Left lung (tissue), 10 donors: ENCODE data around the gene MAP2. TPM values are rescaled to one million over a fixed set of nuclear protein-coding genes. Genes with fewer than 3 reads are reported as not detected.
A peak's percentile ranks its signal among the peaks of the same experiment; 100 is the strongest.

ENCODE experiments used
- ATAC-seq: fragments of 200-7000 bp; cut with Tn5 transposase; one replicate; pipeline ENCODE4 v1.9.1; 2020; ENCODE audit warnings: moderate library complexity
- DNase-seq, 4 donors: peaks; one replicate each; pipeline ENCODE4 v3.0.0-alpha.2; 2013 to 2020
- H3K27ac ChIP-seq, 2 donors: fragments of 200-600 bp; sonication (generic) in 1 of 2; one replicate each; pipeline versions ENCODE4 v1.5.0 to v1.8.0; 2020 to 2021
- H3K27me3 ChIP-seq, 2 donors: fragments of 200-600 bp; sonication (generic) in 1 of 2; one replicate each; pipeline versions ENCODE4 v1.5.0 to v1.8.0; 2020 to 2021
- H3K36me3 ChIP-seq, 2 donors: fragments of 200-600 bp; sonication (generic) in 1 of 2; one replicate each; pipeline versions ENCODE4 v1.5.0 to v1.8.0; 2020 to 2021
- H3K4me1 ChIP-seq, 2 donors: fragments of 200-600 bp; one replicate each; pipeline ENCODE4 v1.8.0; 2021
- H3K4me3 ChIP-seq, 2 donors: fragments of 200-600 bp; sonication (generic) in 1 of 2; one replicate each; pipeline versions ENCODE4 v1.5.0 to v1.8.0; 2020 to 2021; ENCODE audit warnings: mild to moderate bottlenecking in 1 of 2
- H3K9me3 ChIP-seq, 2 donors: fragments of 200-600 bp; sonication (generic) in 1 of 2; one replicate each; pipeline versions ENCODE4 v1.5.0 to v1.8.0; 2020 to 2021
- intact Hi-C, 2 donors: fragments of 100-400 bp; cut with DNase I; formaldehyde crosslinking; loops; one replicate each; pipeline versions ENCODE4 v1.11.2 to v1.14.2; 2022
- polyA plus RNA-seq, 6 donors: library from polyadenylated mRNA; unstranded; fragments of 120-200 nt; gene quantifications; one replicate each; pipeline ENCODE4 v1.2.1, GENCODE V29; 2013; ENCODE audit not compliant: insufficient read length in 6 of 6
- total RNA-seq, 2 donors: library from RNA; stranded (reverse); fragmentation: NEBNext Ultra II Directional; extraction: Animal tissue kit (Norgen Biotek cat#: 25700); gene quantifications; one replicate each; pipeline ENCODE4 v1.2.1, GENCODE V29; 2021
- TF ChIP-seq, protein P1 (sequence below), 2 donors: fragments of 200-600 bp; sonication (generic) in 1 of 2; IDR thresholded peaks; one replicate each; pipeline versions ENCODE4 v1.5.0 to v1.8.0; 2021; ENCODE audit warnings: antibody characterized with exemption in 2 of 2
- donor health status: DM: no; HTN: yes; CAD: no.
- donor health status: DM: no; HTN: no; CAD: no.

Gene MAP2
- total and polyA plus RNA-seq, 8 donors: 8.5 to 67.1 (median 11.1) TPM

DNA sequence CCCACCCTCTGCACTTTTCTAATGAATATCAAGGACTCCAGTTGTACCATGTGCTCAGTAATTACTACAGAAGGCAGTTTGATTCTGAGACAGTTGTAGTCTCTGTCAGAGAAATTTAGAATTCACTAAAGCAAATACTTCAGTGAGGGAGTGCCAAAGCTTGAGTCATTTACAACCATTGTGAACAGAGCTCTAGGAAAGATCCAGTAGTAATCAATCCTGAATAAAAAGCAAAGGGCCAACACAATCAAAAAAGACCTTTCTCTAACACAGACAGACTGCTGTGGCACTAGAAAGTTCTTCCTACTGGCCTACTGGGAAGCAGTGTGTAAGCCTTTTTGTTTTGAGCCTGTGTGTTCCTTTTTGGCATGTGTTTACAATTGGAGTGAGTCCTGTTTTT lies 212.2 kb downstream of the MAP2 start:
- Histone ChIP-seq H3K27me3 (no peaks in the 10 kb centered on the region), H3K36me3 (no peaks in the 10 kb centered on the region), H3K9me3 (no peaks in the 10 kb centered on the region), H3K4me1 (no peaks in the 10 kb centered on the region), H3K27ac (no peak overlapping the region), H3K4me3 (no peak overlapping the region)
- no peak for DNase-seq
- TF ChIP-seq, protein P1, sequence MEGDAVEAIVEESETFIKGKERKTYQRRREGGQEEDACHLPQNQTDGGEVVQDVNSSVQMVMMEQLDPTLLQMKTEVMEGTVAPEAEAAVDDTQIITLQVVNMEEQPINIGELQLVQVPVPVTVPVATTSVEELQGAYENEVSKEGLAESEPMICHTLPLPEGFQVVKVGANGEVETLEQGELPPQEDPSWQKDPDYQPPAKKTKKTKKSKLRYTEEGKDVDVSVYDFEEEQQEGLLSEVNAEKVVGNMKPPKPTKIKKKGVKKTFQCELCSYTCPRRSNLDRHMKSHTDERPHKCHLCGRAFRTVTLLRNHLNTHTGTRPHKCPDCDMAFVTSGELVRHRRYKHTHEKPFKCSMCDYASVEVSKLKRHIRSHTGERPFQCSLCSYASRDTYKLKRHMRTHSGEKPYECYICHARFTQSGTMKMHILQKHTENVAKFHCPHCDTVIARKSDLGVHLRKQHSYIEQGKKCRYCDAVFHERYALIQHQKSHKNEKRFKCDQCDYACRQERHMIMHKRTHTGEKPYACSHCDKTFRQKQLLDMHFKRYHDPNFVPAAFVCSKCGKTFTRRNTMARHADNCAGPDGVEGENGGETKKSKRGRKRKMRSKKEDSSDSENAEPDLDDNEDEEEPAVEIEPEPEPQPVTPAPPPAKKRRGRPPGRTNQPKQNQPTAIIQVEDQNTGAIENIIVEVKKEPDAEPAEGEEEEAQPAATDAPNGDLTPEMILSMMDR (IDR thresholded peaks at IDR 0.05): no peak
- peak; percentile 39 for ATAC-seq
- intact Hi-C loops: no loop called here

DNA sequence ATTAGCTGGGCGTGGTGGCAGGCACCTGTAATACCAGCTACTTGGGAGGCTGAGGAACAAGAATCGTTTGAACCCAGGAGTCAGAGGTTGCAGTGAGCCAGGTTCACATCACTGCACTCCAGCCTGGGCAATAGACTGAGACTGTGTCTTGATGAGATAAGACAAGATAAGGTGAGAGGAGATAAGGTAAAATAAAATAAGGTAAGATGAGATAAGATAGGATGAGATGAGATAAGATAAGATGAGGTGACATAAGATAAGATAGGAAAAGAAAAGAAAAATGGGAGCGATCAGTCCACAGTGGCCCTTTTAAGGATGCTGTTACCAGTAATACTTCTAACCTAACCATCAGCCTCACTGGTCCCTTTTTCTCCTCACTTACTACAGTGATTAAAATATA lies 213.4 kb downstream of the MAP2 start:
- no peaks in the 10 kb centered on the region for H3K27me3 ChIP-seq
- no peaks in the 10 kb centered on the region for H3K9me3 ChIP-seq
- DNase-seq (no peak), ATAC-seq (no peak)
- no peaks in the 10 kb centered on the region for H3K4me1 ChIP-seq
- intact Hi-C loops: no loop called here
- no peak overlapping the region for H3K4me3 ChIP-seq
- TF ChIP-seq, protein P1 (IDR thresholded peaks at IDR 0.05): no peak
- no peak overlapping the region for H3K27ac ChIP-seq
- no peaks in the 10 kb centered on the region for H3K36me3 ChIP-seq

DNA sequence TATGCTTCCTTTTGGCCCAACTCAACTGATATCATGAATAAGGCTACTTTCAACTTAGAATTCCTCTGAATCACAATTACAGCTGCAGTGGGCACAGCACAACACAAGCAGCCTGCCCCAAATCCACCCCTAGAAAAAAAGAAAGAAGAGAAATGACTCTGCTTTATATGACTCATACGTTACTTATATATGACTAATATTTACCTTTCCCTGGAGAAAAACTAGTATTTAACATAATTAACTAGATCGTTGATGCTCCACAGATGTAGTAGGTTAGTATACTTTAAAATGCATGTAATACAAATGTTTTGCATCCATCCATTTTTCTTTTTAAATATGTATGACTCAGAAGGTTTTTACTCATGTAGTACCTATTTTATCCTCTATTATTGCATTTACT lies 214.5 kb downstream of the MAP2 start:
- no peaks in the 10 kb centered on the region for H3K36me3 ChIP-seq
- DNase-seq: no peak
- H3K27me3 ChIP-seq: no peaks in the 10 kb centered on the region
- no peaks in the 10 kb centered on the region for H3K4me1 ChIP-seq
- intact Hi-C loops: no loop called here
- no peak overlapping the region for H3K27ac ChIP-seq
- ATAC-seq: no peak
- TF ChIP-seq, protein P1 (IDR thresholded peaks at IDR 0.05): no peak
- no peaks in the 10 kb centered on the region for H3K9me3 ChIP-seq
- no peak overlapping the region for H3K4me3 ChIP-seq

DNA sequence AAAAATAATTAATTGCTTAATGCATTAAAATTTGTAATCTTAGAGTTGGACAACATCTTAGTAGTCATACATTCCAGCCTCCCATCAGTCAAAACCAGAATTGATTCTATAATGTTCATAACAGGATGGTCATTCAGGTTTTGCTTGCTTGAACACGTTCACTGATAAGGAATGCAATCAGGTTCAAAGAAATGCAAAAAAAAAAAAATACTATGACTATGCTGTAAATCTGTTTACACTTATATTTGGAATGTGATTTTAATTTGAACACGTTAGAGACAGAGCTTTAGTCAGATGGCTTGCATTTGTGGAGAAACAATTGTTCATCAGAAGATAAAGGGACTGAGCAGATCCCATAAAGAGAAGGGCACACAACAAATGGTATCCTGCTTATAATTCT lies 216.5 kb downstream of the MAP2 start:
- Histone ChIP-seq H3K27me3 (no peaks in the 10 kb centered on the region), H3K36me3 (no peaks in the 10 kb centered on the region), H3K4me1 (no peaks in the 10 kb centered on the region), H3K27ac (no peak overlapping the region), H3K9me3 (no peaks in the 10 kb centered on the region), H3K4me3 (no peak overlapping the region)
- ATAC-seq (no peak), DNase-seq (no peak)
- TF ChIP-seq, protein P1 (IDR thresholded peaks at IDR 0.05): no peak
- intact Hi-C loops: no loop called here

DNA sequence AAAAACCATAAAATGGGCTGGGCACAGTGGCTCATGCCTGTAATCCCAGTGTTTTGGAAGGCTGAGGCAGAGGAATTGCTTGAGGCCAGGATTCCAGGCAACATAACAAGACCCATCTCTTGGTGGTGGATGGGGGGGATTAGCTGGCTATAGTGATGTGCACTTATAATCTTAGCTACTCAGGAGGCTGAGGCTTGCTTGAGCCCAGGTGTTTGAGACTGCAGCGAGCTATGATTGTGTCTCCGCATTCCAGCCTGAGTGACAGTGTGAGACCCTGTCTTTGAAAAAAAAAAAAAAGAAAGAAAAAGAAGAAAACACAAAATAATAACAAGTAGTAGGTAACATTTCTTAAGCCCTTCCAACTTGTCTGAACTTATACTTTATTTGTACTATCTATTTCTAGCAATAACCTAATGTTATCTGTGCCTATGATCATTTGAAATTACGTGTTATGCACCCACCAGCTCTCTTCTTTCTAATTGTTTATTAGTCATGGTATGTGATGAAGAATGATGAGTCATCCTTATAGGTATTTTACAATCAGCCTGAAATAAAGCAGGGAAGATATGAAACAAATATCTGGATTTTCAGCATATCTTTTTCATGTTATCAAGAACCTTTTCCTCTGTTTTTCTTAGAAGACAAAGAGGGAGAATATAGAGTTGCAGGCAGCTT lies 218.4 kb downstream of the MAP2 start:
- Histone ChIP-seq H3K4me3 (no peak overlapping the region), H3K4me1 (no peaks in the 10 kb centered on the region), H3K27ac (no peak overlapping the region), H3K9me3 (no peaks in the 10 kb centered on the region), H3K27me3 (no peaks in the 10 kb centered on the region), H3K36me3 (no peaks in the 10 kb centered on the region)
- intact Hi-C loops: no loop called here
- TF ChIP-seq, protein P1 (IDR thresholded peaks at IDR 0.05): no peak
- DNase-seq (no peak), ATAC-seq (no peak)
